ENCODE results near the gene COBL. TPM values are rescaled to one million over a fixed set of nuclear protein-coding genes. Genes with fewer than 3 reads are reported as not detected.

Gene COBL
- total RNA-seq, 1 experiment from 2014 or later = 52.3 TPM

DNA sequence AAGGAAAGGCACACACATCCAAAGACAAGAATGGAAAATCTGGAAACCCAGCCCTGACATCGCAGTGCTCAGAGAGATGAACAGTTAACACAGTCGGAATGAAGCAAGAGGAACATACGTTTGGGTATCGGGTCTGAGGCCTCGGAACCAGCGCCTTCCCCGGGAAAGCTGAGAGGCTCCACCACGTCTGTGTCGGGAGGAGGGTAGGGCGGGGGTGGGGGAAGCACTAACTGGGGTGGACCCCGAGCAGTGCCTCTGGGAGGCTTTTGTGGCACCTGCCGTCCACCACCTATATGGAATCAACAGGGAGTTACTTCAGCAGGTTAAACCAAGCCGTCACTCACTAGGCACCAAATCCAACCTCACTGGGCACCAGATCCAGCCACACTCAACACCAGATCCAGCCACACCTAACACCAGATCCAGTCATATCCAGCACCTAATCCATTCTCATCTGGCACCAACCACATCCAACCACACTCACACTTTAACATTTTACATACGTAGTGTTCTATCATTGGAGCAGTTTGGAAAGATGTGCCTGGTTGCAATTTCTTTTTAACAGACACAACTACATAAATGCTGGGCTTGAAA is 233.6 kb downstream of the COBL start:
- Histone ChIP-seq H2BK20ac (ENCODE audit: low read depth, low read length, poor library complexity, severe bottlenecking) (no peak overlapping the region), H3T11ph (ENCODE audit: low read length) (no peak overlapping the region), H3K9me3 (ENCODE audit: control insufficient read depth, low read depth, low read length) (no peaks in the 10 kb centered on the region), H3K18ac (ENCODE audit: insufficient read length, low read depth, low read length) (no peak overlapping the region), H4K20me1 (ENCODE audit: control insufficient read depth, insufficient read depth, insufficient read length) (no peaks in the 10 kb centered on the region), H3K4me1 (ENCODE audit: insufficient read depth, low read length) (peaks cover 11% of the 10 kb centered on the region), H3K79me2 (ENCODE audit: insufficient read depth, low read length) (no peaks in the 10 kb centered on the region), H2BK5ac (ENCODE audit: insufficient read length, low read length) (no peak overlapping the region), H3K56ac (ENCODE audit: insufficient read length, low read depth, low read length) (no peak overlapping the region), H4K5ac (ENCODE audit: insufficient read length, low read depth, low read length) (no peak overlapping the region), H2AFZ (ENCODE audit: low read length) (no peak overlapping the region), H4K8ac (replicated peaks; ENCODE audit: insufficient read length, low read depth, low read length) (no peak overlapping the region), H3K9ac (ENCODE audit: extremely low read depth, insufficient read length, low read length) (no peak overlapping the region), H2AK5ac (ENCODE audit: insufficient read length, low read length) (no peak overlapping the region), H3K4me2 (ENCODE audit: insufficient read depth, insufficient read length, low read length) (no peak overlapping the region), H2BK15ac (ENCODE audit: low read depth, low read length) (no peak overlapping the region), H4K91ac (ENCODE audit: insufficient read length, low read depth, low read length) (no peak overlapping the region), H3K79me1 (ENCODE audit: insufficient read depth, low read depth, low read length, poor library complexity, severe bottlenecking) (no peaks in the 10 kb centered on the region), H3K23me2 (ENCODE audit: insufficient read length, low read depth, low read length, poor library complexity, severe bottlenecking) (no peaks in the 10 kb centered on the region), H3K14ac (ENCODE audit: insufficient read depth, low read length) (no peak overlapping the region), H3K27me3 (ENCODE audit: insufficient read depth, low read length) (no peaks in the 10 kb centered on the region), H2BK120ac (ENCODE audit: low read depth, low read length, poor library complexity, severe bottlenecking) (no peak overlapping the region), H3K27ac (ENCODE audit: insufficient read length, low read depth, low read length) (no peak overlapping the region), H3K23ac (ENCODE audit: insufficient read length, low read depth, low read length) (no peak overlapping the region), H2BK12ac (ENCODE audit: insufficient read length, low read depth, low read length) (no peak overlapping the region), H3K4ac (ENCODE audit: low read depth, low read length) (no peak overlapping the region)
- Mint-ChIP-seq H3K4me3 (no peak overlapping the region), H3K36me3 (ENCODE audit: insufficient read depth in 1 of 3, low read depth in 3 of 3) (peaks cover 0 to 42% (median 28%) of the 10 kb centered on the region in 3 experiments; a peak in 6 of 7 replicates), H3K4me1 (peaks cover 37 to 47% of the 10 kb centered on the region in 2 experiments), H3K27me3 (ENCODE audit: low read depth) (peaks cover 3% of the 10 kb centered on the region; the same call in 1 of the 2 replicates), H3K27ac (peak overlapping the region in 2 of 3 experiments; percentile 14 to 89; a peak in 3 of 7 replicates), H3K9me3 (no peaks in the 10 kb centered on the region)
- no peak for DNase-seq
- TF ChIP-seq, protein P1, sequence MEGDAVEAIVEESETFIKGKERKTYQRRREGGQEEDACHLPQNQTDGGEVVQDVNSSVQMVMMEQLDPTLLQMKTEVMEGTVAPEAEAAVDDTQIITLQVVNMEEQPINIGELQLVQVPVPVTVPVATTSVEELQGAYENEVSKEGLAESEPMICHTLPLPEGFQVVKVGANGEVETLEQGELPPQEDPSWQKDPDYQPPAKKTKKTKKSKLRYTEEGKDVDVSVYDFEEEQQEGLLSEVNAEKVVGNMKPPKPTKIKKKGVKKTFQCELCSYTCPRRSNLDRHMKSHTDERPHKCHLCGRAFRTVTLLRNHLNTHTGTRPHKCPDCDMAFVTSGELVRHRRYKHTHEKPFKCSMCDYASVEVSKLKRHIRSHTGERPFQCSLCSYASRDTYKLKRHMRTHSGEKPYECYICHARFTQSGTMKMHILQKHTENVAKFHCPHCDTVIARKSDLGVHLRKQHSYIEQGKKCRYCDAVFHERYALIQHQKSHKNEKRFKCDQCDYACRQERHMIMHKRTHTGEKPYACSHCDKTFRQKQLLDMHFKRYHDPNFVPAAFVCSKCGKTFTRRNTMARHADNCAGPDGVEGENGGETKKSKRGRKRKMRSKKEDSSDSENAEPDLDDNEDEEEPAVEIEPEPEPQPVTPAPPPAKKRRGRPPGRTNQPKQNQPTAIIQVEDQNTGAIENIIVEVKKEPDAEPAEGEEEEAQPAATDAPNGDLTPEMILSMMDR (conservative IDR thresholded peaks at IDR 0.05) = no peak
- no CpG with 5 or more reads among the region's 14 CpGs for WGBS (ENCODE audit: extremely low coverage, insufficient read length, low lambda C conversion rate)

Measured in H9 (cell line).